Hair follicle dermal papilla cell (primary cell): ENCODE measurements around the gene CAMK2N2. TPM values are rescaled to one million over a fixed set of nuclear protein-coding genes. Genes with fewer than 3 reads are reported as not detected.

Experiments used
- small RNA-seq: library from RNA; depleted of rRNA; stranded (forward); fragments of <200 nt; gene quantifications from one replicate; pipeline ENCODE3, GENCODE V24; 2012
- total RNA-seq: library from RNA; depleted of rRNA; stranded (reverse); fragments of >200 nt; gene quantifications from 2 replicates; pipeline ENCODE4 v1.2.3, GENCODE V29; 2012

The CAMK2N2 gene
- total RNA-seq = 0.16 TPM in 1 of 2 replicates, not detected in the other

DNA sequence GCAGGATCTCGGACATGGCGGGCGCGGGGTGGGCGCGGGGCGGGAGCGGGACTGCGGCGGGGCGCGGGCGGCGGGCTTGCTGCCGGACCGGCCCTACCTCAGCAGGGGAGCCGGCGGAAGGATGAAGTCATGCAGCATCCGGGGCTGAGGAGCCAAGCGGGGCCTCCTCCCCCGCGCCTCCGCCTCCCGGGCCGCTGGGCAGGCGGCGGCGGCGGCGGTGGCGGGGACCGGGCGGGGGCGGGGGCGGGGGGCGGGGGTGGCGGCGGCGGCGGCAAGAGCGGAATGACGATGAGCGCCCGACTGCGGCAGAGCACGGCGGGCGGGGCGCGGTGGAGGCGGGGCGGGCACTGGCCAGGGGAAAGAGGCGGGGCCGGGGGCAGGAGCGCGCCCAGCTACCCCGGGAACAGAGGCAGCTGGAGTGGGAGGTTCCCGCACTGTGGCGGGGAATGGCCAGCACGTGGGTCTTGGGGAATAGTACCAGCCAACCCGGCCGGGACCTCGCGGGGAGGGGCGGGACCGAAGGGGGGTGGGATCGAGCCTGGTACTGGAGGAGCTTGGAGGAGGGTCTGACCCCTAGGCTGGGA, at the start of gene CAMK2N2:
CAMK2N2 (minus strand) TSS at position 284 of the 584 bp plus-strand sequence; CDS start at position 16, 268 bp downstream.

DNA sequence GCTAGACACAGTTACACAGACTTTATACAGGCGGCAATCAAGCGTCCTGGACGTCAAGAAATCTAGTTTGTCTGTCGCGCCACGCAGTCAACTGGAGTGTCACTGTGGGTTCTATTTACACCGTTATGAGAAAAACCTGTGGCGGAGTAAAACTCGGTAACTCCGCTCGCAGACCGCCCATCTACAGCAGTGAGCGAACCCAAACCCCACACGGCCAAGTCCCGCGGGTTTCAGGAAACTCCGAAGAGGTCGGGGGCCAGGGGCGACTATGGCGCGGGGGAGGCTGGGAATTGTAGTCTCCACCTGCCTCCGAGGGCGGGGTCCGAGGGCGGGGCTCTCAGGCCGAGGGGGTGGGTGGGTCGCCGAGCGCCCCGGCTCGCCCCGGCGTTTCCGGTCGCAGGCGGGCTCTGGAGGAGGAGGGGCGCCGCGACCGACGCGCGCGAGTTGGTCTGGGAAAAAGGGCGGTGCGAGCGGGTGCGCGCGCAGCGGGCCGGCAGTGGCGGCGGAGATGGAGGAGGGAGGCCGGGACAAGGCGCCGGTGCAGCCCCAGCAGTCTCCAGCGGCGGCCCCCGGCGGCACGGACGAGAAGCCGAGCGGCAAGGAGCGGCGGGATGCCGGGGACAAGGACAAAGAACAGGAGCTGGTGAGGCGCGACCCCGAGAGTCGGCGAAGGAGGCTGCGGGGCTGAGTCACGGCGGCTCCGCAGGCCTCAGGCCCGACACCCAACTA, 37.6 kb upstream of the CAMK2N2 start, which contains the start of gene PSMD2:
PSMD2 (plus strand) TSS at position 483 of the 729 bp plus-strand sequence; CDS start at position 509, 26 bp downstream.

DNA sequence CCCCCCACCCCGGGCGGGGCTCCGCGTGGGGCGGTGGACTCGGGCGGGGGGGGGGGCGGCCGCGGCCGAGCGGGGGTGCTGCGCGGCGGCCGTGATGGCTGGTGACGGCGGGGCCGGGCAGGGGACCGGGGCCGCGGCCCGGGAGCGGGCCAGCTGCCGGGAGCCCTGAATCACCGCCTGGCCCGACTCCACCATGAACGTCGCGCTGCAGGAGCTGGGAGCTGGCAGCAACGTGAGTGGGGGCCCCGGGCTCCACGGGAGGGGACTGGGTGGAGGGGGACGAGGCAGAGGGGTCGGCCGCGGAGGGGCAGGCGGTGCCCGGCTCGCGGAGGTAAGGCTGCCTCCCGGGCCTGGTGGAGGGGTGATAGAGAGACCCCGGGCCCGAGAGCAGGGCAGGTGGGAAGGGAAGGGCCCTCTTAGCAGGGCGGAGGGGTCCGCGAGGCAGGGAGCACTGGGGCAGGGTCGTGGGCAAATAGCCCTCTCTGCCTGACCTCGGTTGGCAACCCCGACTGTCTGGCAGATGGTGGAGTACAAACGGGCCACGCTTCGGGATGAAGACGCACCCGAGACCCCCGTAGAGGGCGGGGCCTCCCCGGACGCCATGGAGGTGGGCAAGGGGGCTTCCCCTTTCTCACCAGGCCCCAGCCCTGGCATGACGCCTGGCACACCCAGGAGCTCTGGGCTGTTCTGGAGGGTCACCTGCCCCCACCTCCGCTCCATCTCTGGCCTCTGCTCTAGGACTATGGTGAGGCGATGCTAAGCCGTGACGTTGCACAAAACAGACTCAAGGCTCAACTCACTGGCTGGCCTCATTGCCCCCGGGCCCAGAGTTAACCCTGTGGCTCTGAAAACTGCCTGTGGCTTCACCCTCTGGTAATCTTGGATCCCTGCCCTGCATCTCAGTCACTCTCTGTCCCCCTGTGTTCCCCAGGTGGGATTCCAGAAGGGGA, 14.9 kb upstream of the CAMK2N2 start, which contains the start of gene ECE2:
ECE2 (plus strand) TSS at position 62 of the 950 bp plus-strand sequence; CDS start at position 194, 132 bp downstream.

DNA sequence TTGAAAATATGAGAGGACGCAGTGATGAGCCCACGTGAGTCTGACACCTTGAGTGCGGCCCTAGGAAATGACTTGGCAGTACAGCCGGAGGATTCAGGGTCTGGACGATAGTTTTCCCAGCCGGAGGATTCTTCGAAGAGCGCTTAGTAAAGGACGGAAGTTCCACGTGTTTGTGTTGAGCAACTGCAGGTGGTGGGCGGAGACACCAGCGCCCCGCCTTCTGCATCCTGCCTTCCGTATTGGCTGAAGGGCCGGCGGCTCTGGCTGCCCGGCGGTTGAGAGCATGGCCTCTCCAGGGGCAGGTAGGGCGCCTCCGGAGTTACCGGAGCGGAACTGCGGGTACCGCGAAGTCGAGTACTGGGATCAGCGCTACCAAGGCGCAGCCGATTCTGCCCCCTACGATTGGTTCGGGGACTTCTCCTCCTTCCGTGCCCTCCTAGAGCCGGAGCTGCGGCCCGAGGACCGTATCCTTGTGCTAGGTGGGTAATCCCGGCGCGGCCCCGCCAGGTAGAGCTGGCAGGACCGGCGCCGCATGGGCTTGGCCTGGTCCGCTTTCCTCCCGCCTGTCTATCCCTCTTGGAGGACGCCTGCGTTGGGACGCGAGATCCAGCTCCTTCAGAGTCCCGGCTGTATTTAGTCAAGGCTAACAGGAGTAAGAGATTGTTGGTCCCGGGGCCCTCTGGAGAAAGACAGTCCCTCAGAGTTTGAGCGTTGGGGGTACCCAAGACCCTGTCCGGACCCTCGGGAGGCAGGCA, 11.8 kb downstream of the CAMK2N2 start, which contains the start of gene EEF1AKMT4:
EEF1AKMT4 (plus strand) TSS at position 261 of the 755 bp plus-strand sequence; CDS start at position 284, 23 bp downstream.

DNA sequence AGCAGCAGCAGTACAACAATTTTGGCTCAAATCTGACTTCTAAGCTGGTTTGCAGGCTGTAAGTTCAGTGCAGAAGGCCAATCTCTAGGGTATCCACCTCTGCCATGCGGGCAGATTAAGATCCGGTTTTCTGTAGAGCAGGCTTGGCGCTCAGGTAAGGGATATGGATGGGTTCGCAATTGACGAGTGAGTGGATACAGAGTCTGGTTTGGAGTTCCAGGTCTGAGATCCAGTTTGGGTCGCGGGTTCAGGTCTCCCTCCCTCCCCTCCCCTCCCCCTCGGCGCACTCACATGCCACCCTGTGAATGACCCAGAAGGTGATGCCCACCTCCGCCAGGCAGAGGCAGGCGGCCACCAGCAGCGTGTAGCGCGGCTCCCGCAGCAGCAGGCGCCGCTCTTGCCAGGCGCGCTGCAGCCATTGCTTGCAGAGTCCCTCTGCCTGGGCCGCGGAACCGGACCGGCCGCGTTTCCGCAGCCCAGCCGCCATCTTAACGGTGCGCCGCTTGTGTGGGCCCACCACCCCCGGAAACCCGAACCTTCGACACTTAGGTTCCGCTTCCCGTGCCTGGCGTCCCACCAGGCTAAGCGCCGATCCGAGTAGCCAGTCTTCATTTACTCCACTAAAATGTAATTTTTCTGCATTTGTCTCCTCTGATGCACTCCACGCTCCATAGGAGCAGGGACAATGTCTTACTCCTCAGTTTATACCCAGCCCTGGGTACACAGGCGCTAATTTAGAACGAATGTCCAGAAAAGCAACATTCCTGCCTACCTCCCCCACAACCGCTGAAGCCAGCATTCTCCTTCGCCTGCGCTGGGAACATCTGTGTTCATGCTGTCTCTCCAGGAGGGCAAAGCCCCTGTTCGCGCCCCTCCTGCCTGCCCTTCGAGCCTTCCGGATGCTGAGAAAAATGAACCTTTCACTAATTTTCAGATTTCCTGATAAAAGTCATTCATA, 12.6 kb downstream of the CAMK2N2 start, which contains the start of gene ALG3:
ALG3 (minus strand) TSS at position 509 of the 958 bp plus-strand sequence; CDS start at position 487, 22 bp downstream.

GRCh38 chr3:184229394-184230080, 31.8 kb downstream of the CAMK2N2 start, which contains the start of gene VWA5B2:
Gene VWA5B2 (plus strand): TSS chr3:184229585. CDS start chr3:184230529, 944 bp downstream.

Small RNA genes lying within 50 kb of the gene (small RNA-seq; reads per million reads assigned to genes)
- not detected for gene MIR1224

Other genes with a start within 250 kb of the CAMK2N2 start
- 13.0 and 20.6 TPM in 2 replicates for gene ABCC5, start 243.7 kb downstream of the CAMK2N2 start, total RNA-seq
- not detected in 2 replicates for gene HTR3D, start 229.8 kb downstream of the CAMK2N2 start, total RNA-seq
- gene HTR3C, start 208.5 kb downstream of the CAMK2N2 start, total RNA-seq = not detected in 2 replicates
- gene HTR3E, start 164.5 kb downstream of the CAMK2N2 start, total RNA-seq = not detected in 2 replicates
- 27.7 and 34.7 TPM in 2 replicates for gene EIF2B5, start 126.2 kb downstream of the CAMK2N2 start, total RNA-seq
- gene DVL3, start 106.2 kb downstream of the CAMK2N2 start, total RNA-seq = 38.9 and 48.4 TPM in 2 replicates
- 352 and 438 TPM in 2 replicates for gene AP2M1, start 86.7 kb downstream of the CAMK2N2 start, total RNA-seq
- 43.1 and 51.6 TPM in 2 replicates for gene ABCF3, start 75.4 kb downstream of the CAMK2N2 start, total RNA-seq
- gene VWA5B2, start 32.0 kb downstream of the CAMK2N2 start, total RNA-seq = not detected in 2 replicates
- 25.5 and 28.2 TPM in 2 replicates for gene ALG3, start 12.6 kb downstream of the CAMK2N2 start, total RNA-seq
- gene EEF1AKMT4, start 11.9 kb downstream of the CAMK2N2 start, total RNA-seq = 4.7 TPM in 2 replicates
- not detected in 2 replicates for gene ECE2, start 14.5 kb upstream of the CAMK2N2 start, total RNA-seq
- gene PSMD2, start 37.7 kb upstream of the CAMK2N2 start, total RNA-seq = 213 and 248 TPM in 2 replicates
- 274 and 300 TPM in 2 replicates for gene EIF4G1, start 53.1 kb upstream of the CAMK2N2 start, total RNA-seq
- gene FAM131A, start 76.0 kb upstream of the CAMK2N2 start, total RNA-seq = 10.0 and 11.4 TPM in 2 replicates
- 3.8 and 5.2 TPM in 2 replicates for gene CLCN2, start 100.1 kb upstream of the CAMK2N2 start, total RNA-seq
- gene POLR2H, start 100.2 kb upstream of the CAMK2N2 start, total RNA-seq = 35.4 and 42.9 TPM in 2 replicates
- 0.12 TPM in 1 of 2 replicates, not detected in the other for gene THPO, start 116.7 kb upstream of the CAMK2N2 start, total RNA-seq
- gene CHRD, start 118.5 kb upstream of the CAMK2N2 start, total RNA-seq = 0.36 and 0.65 TPM in 2 replicates